Neural crest cell (in vitro differentiated cells): Measurements from ENCODE around the gene SFR1. TPM values are rescaled to one million over a fixed set of nuclear protein-coding genes. Genes with fewer than 3 reads are reported as not detected.

Experiments used
- DNase-seq: peaks from one replicate; pipeline ENCODE4 v3.0.0; 2021; ENCODE audit warnings: low read depth, mixed read lengths, low spot score
- H3K27ac Mint-ChIP-seq: one replicate; pipeline ENCODE4 v1.8.0; 2021; ENCODE audit warnings: mild to moderate bottlenecking, mixed read lengths; ENCODE audit not compliant: unreplicated experiment
- H3K27me3 Mint-ChIP-seq: 2 replicates; pipeline ENCODE4 v1.8.0; 2021; ENCODE audit warnings: low read depth, mild to moderate bottlenecking, mixed read lengths
- H3K36me3 Mint-ChIP-seq: 2 replicates; pipeline ENCODE4 v1.8.0; 2021; ENCODE audit warnings: low read depth, mild to moderate bottlenecking, mixed read lengths
- H3K4me1 Mint-ChIP-seq: 2 replicates; pipeline ENCODE4 v1.8.0; 2021; ENCODE audit warnings: mixed read lengths
- H3K4me3 Mint-ChIP-seq: one replicate; pipeline ENCODE4 v1.8.0; 2021; ENCODE audit warnings: mild to moderate bottlenecking, mixed read lengths
- H3K9me3 Mint-ChIP-seq: 2 replicates; pipeline ENCODE4 v1.8.0; 2021; ENCODE audit warnings: mixed read lengths
- CTCF ChIP-seq: fragments of 200-600 bp; sonication (generic); conservative IDR thresholded peaks from 2 replicates; pipeline ENCODE4 v1.5.0; 2021; ENCODE audit warnings: antibody characterized with exemption, mild to moderate bottlenecking
- total RNA-seq: library from RNA; stranded (reverse); gene quantifications from 2 replicates; pipeline ENCODE4 v1.2.1, GENCODE V29; 2021

The SFR1 gene
- total RNA-seq, 1 donor from 2014 or later, result 14.0 TPM

- no peaks in the 10 kb centered on the region for H3K36me3 Mint-ChIP-seq
- H3K4me1 Mint-ChIP-seq, result no peaks in the 10 kb centered on the region
- H3K27me3 Mint-ChIP-seq, result peaks cover 7% of the 10 kb centered on the region
- H3K4me3 Mint-ChIP-seq, result no peak overlapping the region
- no peak for TF ChIP-seq CTCF
- no peaks in the 10 kb centered on the region for H3K9me3 Mint-ChIP-seq
- no peak overlapping the region for H3K27ac Mint-ChIP-seq
- no peak for DNase-seq
These were observed 20.1 kb downstream of the SFR1 start for GRCh38 chr10:104142081-104142480.

- no peak for DNase-seq
- H3K36me3 Mint-ChIP-seq, result no peaks in the 10 kb centered on the region
- TF ChIP-seq CTCF, result no peak
- peaks cover 9% of the 10 kb centered on the region for H3K27me3 Mint-ChIP-seq
- H3K4me1 Mint-ChIP-seq, result no peaks in the 10 kb centered on the region
- no peaks in the 10 kb centered on the region for H3K9me3 Mint-ChIP-seq
- H3K27ac Mint-ChIP-seq, result no peak overlapping the region
- H3K4me3 Mint-ChIP-seq, result no peak overlapping the region
These were observed 21.9 kb downstream of the SFR1 start for GRCh38 chr10:104143829-104144228.

- Mint-ChIP-seq H3K27me3 (peaks cover 9% of the 10 kb centered on the region), H3K27ac (no peak overlapping the region), H3K9me3 (no peaks in the 10 kb centered on the region), H3K36me3 (no peaks in the 10 kb centered on the region), H3K4me3 (no peak overlapping the region), H3K4me1 (no peaks in the 10 kb centered on the region)
- DNase-seq, result no peak
- no peak for TF ChIP-seq CTCF
These were observed 23.0 kb downstream of the SFR1 start for GRCh38 chr10:104144931-104145330.

GRCh38 chr10:104146882-104147281, 24.9 kb downstream of the SFR1 start:
- Mint-ChIP-seq H3K4me1 (no peaks in the 10 kb centered on the region), H3K27ac (no peak overlapping the region), H3K36me3 (peaks cover 4% of the 10 kb centered on the region), H3K27me3 (peaks cover 9% of the 10 kb centered on the region), H3K9me3 (peaks cover 8% of the 10 kb centered on the region), H3K4me3 (no peak overlapping the region)
- no peak for TF ChIP-seq CTCF
- DNase-seq, result no peak

- no peak for TF ChIP-seq CTCF
- H3K27ac Mint-ChIP-seq, result no peak overlapping the region
- H3K4me3 Mint-ChIP-seq, result no peak overlapping the region
- no peak for DNase-seq
- no peaks in the 10 kb centered on the region for H3K4me1 Mint-ChIP-seq
- peaks cover 15% of the 10 kb centered on the region for H3K9me3 Mint-ChIP-seq
- H3K27me3 Mint-ChIP-seq, result peaks cover 14% of the 10 kb centered on the region
- peaks cover 13% of the 10 kb centered on the region for H3K36me3 Mint-ChIP-seq
These were observed 28.2 kb downstream of the SFR1 start for GRCh38 chr10:104150139-104150538.

GRCh38 chr10:104151737-104152136, 29.8 kb downstream of the SFR1 start:
- no peak overlapping the region for H3K27ac Mint-ChIP-seq
- peaks cover 13% of the 10 kb centered on the region for H3K36me3 Mint-ChIP-seq
- no peak for DNase-seq
- H3K27me3 Mint-ChIP-seq, result peaks cover 17% of the 10 kb centered on the region
- H3K4me3 Mint-ChIP-seq, result no peak overlapping the region
- H3K9me3 Mint-ChIP-seq, result peaks cover 15% of the 10 kb centered on the region
- TF ChIP-seq CTCF, result no peak
- H3K4me1 Mint-ChIP-seq, result no peaks in the 10 kb centered on the region
